ENCODE measurements around the gene CDC14B. TPM values are rescaled to one million over a fixed set of nuclear protein-coding genes. Genes with fewer than 3 reads are reported as not detected.
A peak's percentile ranks its signal among the peaks of the same experiment; 100 is the strongest.

The CDC14B gene
- total and polyA plus RNA-seq, 2 of the 4 experiments (the other 2 are of a cell fraction) = 9.7 to 26.3 TPM

DNA sequence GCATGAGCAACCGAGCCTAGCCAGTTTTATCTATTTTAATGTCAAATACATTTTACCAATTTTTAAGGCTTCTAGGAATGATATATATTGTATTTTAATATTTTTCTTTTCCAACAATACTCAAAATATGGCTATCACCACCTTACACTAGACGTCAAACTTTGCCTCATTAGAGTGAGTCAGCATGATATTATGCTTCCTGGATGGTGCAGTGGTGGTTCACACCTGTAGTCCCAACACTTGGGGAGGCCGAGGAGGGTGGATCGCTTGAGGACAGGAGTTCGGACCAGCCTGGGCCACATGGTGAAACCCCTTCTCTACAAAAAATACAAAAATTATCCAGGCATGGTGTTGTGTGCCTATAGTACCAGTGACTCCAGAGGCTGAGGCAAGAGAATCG is 7.3 kb upstream of the CDC14B start:
- Histone ChIP-seq H2AK5ac (ENCODE audit: low read depth, low read length) (peak overlapping the region; percentile 83), H3K27ac (ENCODE audit: insufficient read depth, low read length) (peak overlapping the region; percentile 54), H3K14ac (replicated peaks; ENCODE audit: low read depth, low read length) (peak overlapping the region; percentile 61), H4K91ac (ENCODE audit: insufficient read depth, low read depth, low read length) (peak overlapping the region; percentile 75), H4K5ac (ENCODE audit: low read depth, low read length) (peak overlapping the region; percentile 59), H3K27me3 (ENCODE audit: control insufficient read depth, insufficient read depth, low read length) (no peaks in the 10 kb centered on the region), H2AFZ (replicated peaks; ENCODE audit: low read length, poor library complexity) (peak overlapping the region; percentile 76), H2AK9ac (replicated peaks; ENCODE audit: low read depth, low read length, poor library complexity) (no peak overlapping the region), H2BK20ac (ENCODE audit: low read depth, low read length) (peak overlapping the region; percentile 98), H3K4me1 (ENCODE audit: control insufficient read depth, insufficient read depth, low read length) (peaks cover 4% of the 10 kb centered on the region), H3K23ac (ENCODE audit: low read depth, low read length) (peak overlapping the region; percentile 51; the same call in 1 of the 2 replicates), H2BK5ac (ENCODE audit: low read depth, low read length, poor library complexity, severe bottlenecking) (peak overlapping the region; percentile 62), H2BK15ac (ENCODE audit: low read depth, low read length) (peak overlapping the region; percentile 51; the same call in 2 of the 3 replicates), H4K20me1 (ENCODE audit: insufficient read depth, low read length) (no peaks in the 10 kb centered on the region), H3K4ac (ENCODE audit: low read depth, low read length) (peak overlapping the region; percentile 95), H2BK120ac (ENCODE audit: low read depth, low read length) (peak overlapping the region; percentile 94), H4K8ac (ENCODE audit: low read depth in 2 of 2, low read length in 2 of 2) (peak overlapping the region; percentile 17 to 74; a peak in 2 of 4 replicates), H3K18ac (ENCODE audit: low read depth, low read length) (peak overlapping the region; percentile 92), H3K9me1 (ENCODE audit: insufficient read depth, low read length) (peaks cover 5% of the 10 kb centered on the region; the same call in 1 of the 2 replicates), H3K4me3 (ENCODE audit: insufficient read depth, low read depth, low read length) (no peak overlapping the region), H3K56ac (ENCODE audit: extremely low read depth, insufficient read depth, low read length) (peak overlapping the region; percentile 5; the same call in 1 of the 2 replicates), H3K4me2 (ENCODE audit: low read depth, low read length) (no peak overlapping the region), H3K79me1 (ENCODE audit: low read depth in 1 of 2, low read length in 2 of 2) (no peaks in the 10 kb centered on the region), H3K9ac (ENCODE audit: low read depth, low read length) (no peak overlapping the region), H3K36me3 (ENCODE audit: control insufficient read depth, insufficient read depth, low read length) (no peaks in the 10 kb centered on the region), H3K9me3 (ENCODE audit: control insufficient read depth, insufficient read depth, low read length) (no peaks in the 10 kb centered on the region)
- DNase-seq (no peak), ATAC-seq (ENCODE audit: low read depth) (peak; percentile 27; the same call in 1 of the 2 replicates)
- ChIA-PET CTCF (no interaction called here), POLR2A (ENCODE audit: unreplicated experiment) (no interaction called here)
- in situ Hi-C loops (cut with MboI; ENCODE audit: low sequenced_read_pairs) = no loop called here
- BruUV-seq (replicated peaks) = no TSS peak
- dilution Hi-C loops (cut with HindIII; ENCODE audit: low sequenced_read_pairs, unreplicated experiment) = no loop called here
- WGBS, 2 experiments (ENCODE audit: extremely low coverage in 2 of 2, insufficient read length in 1 of 2) = 100% methylated on average over 1 of the region's 6 CpGs; no CpG with 5 or more reads in 1 of the 2 experiments
- intact Hi-C loops (cut with micrococcal nuclease) = no loop called here
- no peak for TF ChIP-seq RCOR1 (IDR thresholded peaks at IDR 0.05; ENCODE audit: insufficient replicate concordance, low read length)
- TF ChIP-seq CHD1 (IDR thresholded peaks at IDR 0.05; ENCODE audit: low read depth, low read length) = no peak
- no peak for TF ChIP-seq CEBPB (IDR thresholded peaks at IDR 0.05; ENCODE audit: low read depth, low read length)
- no peak for TF ChIP-seq RAD21 (IDR thresholded peaks at IDR 0.05; ENCODE audit: low read length)
- no peak for TF ChIP-seq SMC3 (IDR thresholded peaks at IDR 0.05; ENCODE audit: low read depth, low read length)
- TF ChIP-seq, protein P1, sequence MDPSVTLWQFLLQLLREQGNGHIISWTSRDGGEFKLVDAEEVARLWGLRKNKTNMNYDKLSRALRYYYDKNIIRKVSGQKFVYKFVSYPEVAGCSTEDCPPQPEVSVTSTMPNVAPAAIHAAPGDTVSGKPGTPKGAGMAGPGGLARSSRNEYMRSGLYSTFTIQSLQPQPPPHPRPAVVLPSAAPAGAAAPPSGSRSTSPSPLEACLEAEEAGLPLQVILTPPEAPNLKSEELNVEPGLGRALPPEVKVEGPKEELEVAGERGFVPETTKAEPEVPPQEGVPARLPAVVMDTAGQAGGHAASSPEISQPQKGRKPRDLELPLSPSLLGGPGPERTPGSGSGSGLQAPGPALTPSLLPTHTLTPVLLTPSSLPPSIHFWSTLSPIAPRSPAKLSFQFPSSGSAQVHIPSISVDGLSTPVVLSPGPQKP (IDR thresholded peaks at IDR 0.05; ENCODE audit: borderline replicate concordance, low read depth, low read length) = no peak
- TF ChIP-seq, protein P2, sequence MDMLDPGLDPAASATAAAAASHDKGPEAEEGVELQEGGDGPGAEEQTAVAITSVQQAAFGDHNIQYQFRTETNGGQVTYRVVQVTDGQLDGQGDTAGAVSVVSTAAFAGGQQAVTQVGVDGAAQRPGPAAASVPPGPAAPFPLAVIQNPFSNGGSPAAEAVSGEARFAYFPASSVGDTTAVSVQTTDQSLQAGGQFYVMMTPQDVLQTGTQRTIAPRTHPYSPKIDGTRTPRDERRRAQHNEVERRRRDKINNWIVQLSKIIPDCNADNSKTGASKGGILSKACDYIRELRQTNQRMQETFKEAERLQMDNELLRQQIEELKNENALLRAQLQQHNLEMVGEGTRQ (IDR thresholded peaks at IDR 0.05; ENCODE audit: low read depth, low read length) = no peak
- TF ChIP-seq FOS (IDR thresholded peaks at IDR 0.05; ENCODE audit: low read depth, low read length) = no peak
- no peak for TF ChIP-seq BHLHE40 (IDR thresholded peaks at IDR 0.05; ENCODE audit: low read depth, low read length)
- no peak for TF ChIP-seq POLR2A (IDR thresholded peaks at IDR 0.05; ENCODE audit: low read depth, low read length)
- TF ChIP-seq MAFK (IDR thresholded peaks at IDR 0.05; ENCODE audit: low read depth, low read length) = no peak
- TF ChIP-seq NFE2L2 (IDR thresholded peaks at IDR 0.05; ENCODE audit: low read depth, low read length) = no peak
- TF ChIP-seq, protein P3, sequence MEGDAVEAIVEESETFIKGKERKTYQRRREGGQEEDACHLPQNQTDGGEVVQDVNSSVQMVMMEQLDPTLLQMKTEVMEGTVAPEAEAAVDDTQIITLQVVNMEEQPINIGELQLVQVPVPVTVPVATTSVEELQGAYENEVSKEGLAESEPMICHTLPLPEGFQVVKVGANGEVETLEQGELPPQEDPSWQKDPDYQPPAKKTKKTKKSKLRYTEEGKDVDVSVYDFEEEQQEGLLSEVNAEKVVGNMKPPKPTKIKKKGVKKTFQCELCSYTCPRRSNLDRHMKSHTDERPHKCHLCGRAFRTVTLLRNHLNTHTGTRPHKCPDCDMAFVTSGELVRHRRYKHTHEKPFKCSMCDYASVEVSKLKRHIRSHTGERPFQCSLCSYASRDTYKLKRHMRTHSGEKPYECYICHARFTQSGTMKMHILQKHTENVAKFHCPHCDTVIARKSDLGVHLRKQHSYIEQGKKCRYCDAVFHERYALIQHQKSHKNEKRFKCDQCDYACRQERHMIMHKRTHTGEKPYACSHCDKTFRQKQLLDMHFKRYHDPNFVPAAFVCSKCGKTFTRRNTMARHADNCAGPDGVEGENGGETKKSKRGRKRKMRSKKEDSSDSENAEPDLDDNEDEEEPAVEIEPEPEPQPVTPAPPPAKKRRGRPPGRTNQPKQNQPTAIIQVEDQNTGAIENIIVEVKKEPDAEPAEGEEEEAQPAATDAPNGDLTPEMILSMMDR (conservative IDR thresholded peaks at IDR 0.05; ENCODE audit: low read depth, low read length) = no peak
- no peak for TF ChIP-seq MXI1 (IDR thresholded peaks at IDR 0.05; ENCODE audit: borderline replicate concordance, low read depth, low read length)

Data from IMR-90 (cell line).